NCI-H1694 (cell line): Measurements from ENCODE around the gene POT1.

Experiments used
- DNase-seq: peaks from one replicate; lab custom pipeline; 2025; lab: John Stamatoyannopoulos, UW

POT1 gene

GRCh38 chr7:124808206-124808605, 121.4 kb downstream of the POT1 start:
- DNase-seq: no peak

GRCh38 chr7:124801330-124801895, 128.2 kb downstream of the POT1 start:
- DNase-seq: peak; percentile 62

DNA sequence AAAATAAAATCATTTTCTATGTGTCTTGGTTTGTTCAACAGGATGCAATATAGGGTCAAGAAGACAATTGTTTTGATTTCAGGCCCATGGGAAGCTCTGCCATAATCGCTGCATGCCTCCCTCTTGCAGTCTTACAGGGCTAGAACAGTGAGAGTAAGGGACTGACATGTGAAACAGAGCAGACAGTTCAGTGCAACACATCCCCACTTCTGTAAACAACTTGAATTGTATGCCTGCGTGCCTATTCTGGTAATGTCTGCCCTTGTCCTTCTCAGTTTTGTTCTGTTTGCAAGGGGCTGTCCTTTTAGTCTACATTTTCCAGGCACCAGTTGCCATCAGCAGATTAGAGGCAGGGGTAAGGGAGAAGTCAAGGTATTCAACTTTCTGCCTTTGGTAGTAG, 129.2 kb downstream of the POT1 start:
- DNase-seq: peak; percentile 71

GRCh38 chr7:124799448-124799847, 130.2 kb downstream of the POT1 start:
- no peak for DNase-seq

GRCh38 chr7:124796771-124797170, 132.9 kb downstream of the POT1 start:
- no peak for DNase-seq

- DNase-seq: no peak
Measured at GRCh38 chr7:124792696-124793095, 136.9 kb downstream of the POT1 start.

DNA sequence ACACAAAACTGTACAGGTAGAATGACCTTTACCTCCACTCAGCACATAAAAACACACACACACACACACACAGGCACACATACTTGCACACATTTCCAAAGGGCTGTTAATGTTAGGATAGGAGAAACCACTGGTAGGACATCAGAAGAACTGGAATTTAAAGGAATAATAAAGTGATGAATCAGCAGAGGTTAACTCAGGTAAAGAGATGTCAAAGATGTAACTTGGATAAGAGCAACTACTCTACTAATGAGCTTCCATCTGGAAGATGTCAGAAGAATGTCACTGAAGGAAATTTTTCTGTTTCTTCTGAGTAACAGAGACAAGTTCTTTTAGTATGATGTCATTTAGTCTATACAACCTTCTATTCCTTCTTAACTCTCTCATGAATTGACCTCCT, 137.6 kb downstream of the POT1 start:
- no peak for DNase-seq

DNA sequence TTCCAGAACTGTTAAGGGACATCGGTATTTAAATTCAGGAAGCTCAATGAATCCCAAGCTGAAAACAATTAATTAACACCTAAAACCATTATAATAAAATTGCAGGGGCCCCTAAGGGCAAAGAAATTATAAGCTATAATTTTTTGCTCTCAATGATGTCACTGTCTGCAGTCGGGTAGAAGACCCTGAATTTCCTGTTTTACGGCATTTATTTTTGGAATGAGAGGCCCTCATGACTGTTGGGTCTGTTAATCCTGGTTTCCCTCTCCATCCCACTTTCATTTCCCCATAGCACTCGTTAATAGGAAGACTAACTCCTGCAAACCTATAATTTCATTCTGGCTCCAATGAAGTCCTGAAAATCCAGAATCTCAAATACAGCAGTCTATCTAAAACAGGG, 138.2 kb downstream of the POT1 start:
- DNase-seq: no peak

GRCh38 chr7:124790645-124791044, 139.0 kb downstream of the POT1 start:
- DNase-seq: no peak

- no peak for DNase-seq
Measured at GRCh38 chr7:124785994-124786393, 143.6 kb downstream of the POT1 start.

- DNase-seq: peak; percentile 48
Measured at GRCh38 chr7:124784879-124785818, 144.5 kb downstream of the POT1 start.

DNA sequence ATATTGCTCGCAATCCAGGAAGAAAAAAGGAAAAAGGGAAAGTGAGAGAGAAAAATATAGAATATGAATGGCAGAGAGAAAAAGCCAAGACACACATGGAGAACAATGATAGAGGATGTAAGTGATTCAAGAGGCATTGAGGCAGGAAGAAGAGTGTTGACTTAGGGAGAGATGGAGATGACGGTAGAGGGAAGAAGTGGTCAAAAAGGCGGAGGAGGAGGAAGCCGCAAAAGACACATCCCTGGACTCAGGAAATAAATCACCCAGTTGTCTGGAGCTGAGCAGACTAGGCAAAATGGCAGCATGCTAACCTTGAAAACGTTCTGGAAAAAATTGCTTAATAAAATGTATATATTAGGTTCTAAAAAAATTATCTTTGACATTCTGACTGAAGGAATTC, 146.4 kb downstream of the POT1 start:
- no peak for DNase-seq

GRCh38 chr7:124781907-124782734, 147.5 kb downstream of the POT1 start:
- DNase-seq: no peak

DNA sequence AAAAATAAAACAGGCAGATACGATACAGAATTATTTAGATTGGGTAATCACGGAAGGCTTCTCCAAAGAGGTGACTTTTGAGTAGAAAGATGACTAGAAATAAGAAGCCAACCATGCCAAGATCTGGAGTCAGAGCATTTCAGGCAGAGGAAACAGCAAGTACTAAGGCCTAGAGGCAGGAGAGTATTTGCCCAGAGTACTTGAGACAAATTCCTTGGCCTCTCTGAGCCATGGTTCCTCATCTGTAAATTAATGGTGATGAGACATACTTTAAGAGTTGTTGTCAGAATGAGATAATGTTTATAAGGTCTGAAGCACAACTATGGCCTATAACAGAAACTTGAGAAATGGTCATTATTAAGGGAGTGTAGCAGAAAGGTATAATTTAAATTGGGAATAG, 148.2 kb downstream of the POT1 start:
- no peak for DNase-seq

GRCh38 chr7:124780608-124781007, 149.0 kb downstream of the POT1 start:
- no peak for DNase-seq

- no peak for DNase-seq
Measured at GRCh38 chr7:124780056-124780455, 149.6 kb downstream of the POT1 start.

DNA sequence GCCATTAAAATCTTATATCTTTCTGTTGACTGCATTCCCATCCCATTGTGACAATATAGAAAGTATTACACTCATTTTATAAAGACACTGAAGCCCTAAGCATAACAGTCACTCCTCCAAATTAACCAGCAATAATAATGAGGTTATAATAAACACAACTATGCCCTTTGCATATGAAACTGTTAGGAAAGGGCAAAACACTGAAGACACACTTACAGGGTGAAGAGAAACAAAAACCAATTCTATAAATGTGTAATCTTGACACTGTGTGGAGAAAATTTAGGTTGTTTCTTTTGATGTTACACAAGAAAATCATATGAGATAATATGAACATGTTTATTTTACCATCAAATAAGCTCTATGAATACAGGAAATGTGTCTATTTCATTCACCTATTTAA, 150.0 kb downstream of the POT1 start:
- no peak for DNase-seq

DNA sequence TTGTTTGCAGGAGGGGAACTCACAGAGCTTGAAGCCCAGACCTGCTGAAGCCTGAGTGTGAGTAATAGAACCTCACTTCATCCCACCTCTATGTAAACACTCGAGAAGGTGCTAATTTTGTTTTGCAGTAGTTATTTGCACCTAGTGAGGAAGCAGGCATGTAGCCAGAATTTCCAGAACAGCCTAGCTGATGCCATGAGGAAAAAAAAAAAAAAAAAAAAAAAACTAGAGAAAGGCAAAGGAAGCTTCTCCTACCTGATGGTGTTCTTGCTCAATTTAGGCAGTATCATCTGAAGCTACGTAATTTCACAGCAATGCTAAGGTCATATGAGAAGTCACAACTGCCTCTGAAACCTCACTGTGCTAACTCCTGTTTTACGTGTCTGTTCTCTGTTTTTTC, 150.4 kb downstream of the POT1 start:
- no peak for DNase-seq

DNA sequence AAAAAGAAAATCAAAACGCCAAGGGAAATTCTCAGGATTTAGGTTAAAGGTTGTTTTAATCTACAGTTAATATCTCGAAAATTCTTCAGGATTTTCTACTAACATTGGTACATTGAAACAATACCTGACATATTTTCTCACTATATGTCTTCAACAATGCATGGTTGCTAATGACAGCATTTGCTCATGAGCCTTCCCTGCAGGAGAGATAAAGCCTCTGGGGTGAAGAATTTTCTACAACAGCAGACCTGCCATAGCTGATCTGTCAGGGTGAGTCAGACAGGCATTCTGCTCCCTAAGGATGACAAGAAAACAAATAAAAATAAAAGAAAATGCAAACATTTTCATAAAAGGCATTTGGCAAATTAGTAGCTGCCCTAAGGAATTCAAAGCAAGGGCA, 152.4 kb downstream of the POT1 start:
- DNase-seq: no peak

DNA sequence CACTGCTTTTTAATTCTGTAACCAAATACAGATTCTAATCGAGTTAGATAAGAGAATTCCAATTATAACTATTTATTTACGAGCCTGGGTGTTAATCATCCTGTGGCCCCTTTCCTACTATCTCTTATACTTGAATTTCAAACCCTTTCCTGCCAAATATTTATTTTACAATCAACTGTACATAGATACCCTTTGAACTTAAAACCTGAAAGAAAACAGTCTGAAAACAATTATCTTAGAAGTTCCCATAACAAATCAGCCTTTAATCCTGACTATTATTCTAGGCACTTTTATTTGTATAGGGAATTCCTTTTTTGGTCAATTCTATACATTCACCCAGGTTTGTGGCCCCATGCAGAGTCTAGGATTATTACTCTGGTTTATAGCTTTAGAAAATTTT, 153.5 kb downstream of the POT1 start:
- no peak for DNase-seq

DNA sequence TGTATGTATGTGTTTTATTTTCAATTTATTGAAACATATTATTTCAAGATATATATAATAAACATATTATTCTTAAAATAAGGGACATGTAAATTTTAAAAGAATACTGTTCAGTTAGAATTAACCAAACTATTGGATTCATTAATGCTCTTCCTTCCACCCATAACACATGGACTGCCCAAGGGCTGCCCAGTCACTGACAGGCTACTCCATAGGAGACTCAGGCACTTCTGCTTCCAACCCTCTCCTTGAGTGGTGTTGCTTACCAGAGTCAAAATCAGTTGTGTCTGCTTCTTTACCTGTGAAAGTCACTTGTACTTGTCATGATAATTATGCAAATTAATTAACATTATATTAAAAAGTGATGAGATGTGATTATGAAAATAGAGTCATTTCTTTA, 154.2 kb downstream of the POT1 start:
- no peak for DNase-seq

GRCh38 chr7:124773938-124774337, 155.7 kb downstream of the POT1 start:
- DNase-seq: no peak

- no peak for DNase-seq
Measured at GRCh38 chr7:124773339-124773738, 156.3 kb downstream of the POT1 start.
